22Rv1 (cell line): ENCODE measurements around the gene NBEA.
"Not testable (repeated sequence)": the region's sequence is repeated elsewhere in the genome, so short reads cannot be mapped to it uniquely, and the experiment has no call there.

ENCODE experiments used
- H3K27ac ChIP-seq: fragments of 450-650 bp; 2 replicates; pipeline ENCODE4 v1.5.1; 2017
- ZFX ChIP-seq: fragments of 450-650 bp; IDR thresholded peaks from 2 replicates; pipeline ENCODE4 v1.6.1; 2017; ENCODE audit warnings: antibody characterized with exemption, borderline replicate concordance
- TF ChIP-seq, protein P1 (sequence below): fragments of 450-650 bp; IDR thresholded peaks from 2 replicates; pipeline ENCODE4 v1.5.1; 2017; ENCODE audit warnings: mild to moderate bottlenecking

The NBEA gene

GRCh38 chr13:35092251-35092650, 150.2 kb downstream of the NBEA start:
- TF ChIP-seq, protein P1, sequence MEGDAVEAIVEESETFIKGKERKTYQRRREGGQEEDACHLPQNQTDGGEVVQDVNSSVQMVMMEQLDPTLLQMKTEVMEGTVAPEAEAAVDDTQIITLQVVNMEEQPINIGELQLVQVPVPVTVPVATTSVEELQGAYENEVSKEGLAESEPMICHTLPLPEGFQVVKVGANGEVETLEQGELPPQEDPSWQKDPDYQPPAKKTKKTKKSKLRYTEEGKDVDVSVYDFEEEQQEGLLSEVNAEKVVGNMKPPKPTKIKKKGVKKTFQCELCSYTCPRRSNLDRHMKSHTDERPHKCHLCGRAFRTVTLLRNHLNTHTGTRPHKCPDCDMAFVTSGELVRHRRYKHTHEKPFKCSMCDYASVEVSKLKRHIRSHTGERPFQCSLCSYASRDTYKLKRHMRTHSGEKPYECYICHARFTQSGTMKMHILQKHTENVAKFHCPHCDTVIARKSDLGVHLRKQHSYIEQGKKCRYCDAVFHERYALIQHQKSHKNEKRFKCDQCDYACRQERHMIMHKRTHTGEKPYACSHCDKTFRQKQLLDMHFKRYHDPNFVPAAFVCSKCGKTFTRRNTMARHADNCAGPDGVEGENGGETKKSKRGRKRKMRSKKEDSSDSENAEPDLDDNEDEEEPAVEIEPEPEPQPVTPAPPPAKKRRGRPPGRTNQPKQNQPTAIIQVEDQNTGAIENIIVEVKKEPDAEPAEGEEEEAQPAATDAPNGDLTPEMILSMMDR = no peak
- no peak for TF ChIP-seq ZFX
- no peak overlapping the region for H3K27ac ChIP-seq

- H3K27ac ChIP-seq = no peak overlapping the region
- TF ChIP-seq, protein P1 = no peak
- no peak for TF ChIP-seq ZFX
These were observed 150.7 kb downstream of the NBEA start for GRCh38 chr13:35092751-35093150.

GRCh38 chr13:35093356-35093755, 151.3 kb downstream of the NBEA start:
- no peak overlapping the region for H3K27ac ChIP-seq
- TF ChIP-seq ZFX = no peak
- TF ChIP-seq, protein P1 = no peak

DNA sequence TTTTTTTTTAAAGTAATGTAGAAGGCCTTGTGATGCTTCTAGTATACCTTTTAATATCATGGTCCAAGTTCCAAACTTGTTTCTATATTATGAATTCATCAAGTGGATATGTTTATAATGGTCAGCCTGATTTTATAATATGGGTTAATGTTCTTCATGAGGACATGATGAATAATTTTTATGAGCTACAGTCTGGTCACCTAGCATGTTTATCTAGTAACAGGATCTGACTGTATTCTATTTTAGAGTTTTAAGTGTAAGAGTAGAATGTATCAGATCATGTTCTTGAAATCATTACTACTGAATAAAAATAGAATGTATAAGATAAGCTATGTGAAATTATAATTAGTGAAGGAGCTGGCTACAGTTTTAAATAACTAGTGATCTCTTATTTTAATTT, 164.7 kb downstream of the NBEA start:
- H3K27ac ChIP-seq = not testable (repeated sequence)

DNA sequence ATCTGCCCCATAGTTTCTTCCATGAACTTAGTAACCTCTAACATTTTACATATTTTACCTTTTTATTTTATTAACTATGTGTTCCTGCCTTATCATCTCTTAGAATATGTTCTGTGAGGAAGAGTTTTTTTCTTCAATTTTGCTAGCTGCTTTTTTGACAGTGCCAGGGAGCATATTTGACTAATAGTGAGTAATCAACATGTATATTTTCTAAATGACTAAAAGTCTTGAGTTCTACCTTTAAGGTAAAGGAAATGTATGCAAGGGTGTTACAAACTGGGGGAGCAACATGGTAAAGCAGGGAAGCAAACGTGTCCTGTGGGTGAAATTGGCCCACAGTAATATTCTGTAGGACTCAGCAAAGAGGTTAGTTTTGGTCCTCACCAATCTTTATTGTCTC, 165.5 kb downstream of the NBEA start:
- TF ChIP-seq, protein P1 = no peak
- no peak for TF ChIP-seq ZFX

DNA sequence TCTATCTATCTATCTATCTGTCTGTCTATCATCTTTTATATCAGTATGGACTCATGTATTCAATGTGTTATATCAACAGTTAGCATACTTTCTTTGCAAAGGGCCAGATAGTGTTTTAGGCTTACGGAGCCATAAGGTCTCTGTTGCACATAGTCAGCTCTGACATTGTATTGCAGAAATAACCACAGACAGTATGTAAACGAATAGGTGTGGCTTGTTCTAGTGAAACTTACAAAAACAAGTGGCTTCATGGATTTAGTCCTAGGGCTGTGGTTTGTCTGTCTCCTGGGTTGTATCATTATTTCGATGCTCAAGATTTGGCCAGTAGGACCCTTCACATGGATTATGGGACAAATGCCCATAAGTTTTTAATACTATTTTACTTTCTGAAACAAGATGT, 171.5 kb downstream of the NBEA start:
- H3K27ac ChIP-seq = not testable (repeated sequence)

More for the DNA sequence above, 165.5 kb downstream of the NBEA start:
- no peak overlapping the region for H3K27ac ChIP-seq

- no peak overlapping the region for H3K27ac ChIP-seq
- TF ChIP-seq, protein P1 = no peak
- TF ChIP-seq ZFX = no peak
These were observed 185.4 kb downstream of the NBEA start for GRCh38 chr13:35127466-35127865.

- no peak for TF ChIP-seq ZFX
- TF ChIP-seq, protein P1 = no peak
These were observed 187.4 kb downstream of the NBEA start for GRCh38 chr13:35129500-35129899.

More at GRCh38 chr13:35129500-35129899, 187.4 kb downstream of the NBEA start:
- H3K27ac ChIP-seq = no peak overlapping the region
